Astrocyte of the cerebellum (primary cell): Measurements from ENCODE around the gene TARS3.
A peak's percentile ranks its signal among the peaks of the same experiment; 100 is the strongest.

Source experiments
- DNase-seq: peaks from one replicate; pipeline ENCODE4 v3.0.0-alpha.2; 2011; ENCODE audit warnings: low read depth
- H3K4me3 ChIP-seq: 2 replicates; pipeline ENCODE4 v1.5.1; 2011; ENCODE audit warnings: mild to moderate bottlenecking, low read depth, low read length, moderate library complexity
- CTCF ChIP-seq: IDR thresholded peaks from 2 replicates; pipeline ENCODE4 v1.5.1; 2012; ENCODE audit warnings: low read length, low read depth, moderate library complexity, mild to moderate bottlenecking; ENCODE audit errors: missing control alignments
- in situ Hi-C: cut with HindIII; loops from 2 replicates; pipeline ENCODE4 v1.10.0; 2017; ENCODE audit warnings: low sequenced_read_pairs

The TARS3 gene

GRCh38 chr15:101652098-101652785 lies 72.0 kb downstream of the TARS3 start, which contains the start of gene TM2D3:
TM2D3 (minus strand) TSS chr15:101652381; CDS start chr15:101652361, 20 bp downstream.
- in situ Hi-C loops, result loop anchor here (5.0 kb wide), 1 partner anchor 355 kb away; the partner anchor contains the start of gene SNRPA1

GRCh38 chr15:101651554-101652097 lies 72.6 kb downstream of the TARS3 start:
- DNase-seq, result no peak
- H3K4me3 ChIP-seq, result peak overlapping the region; percentile 71
- in situ Hi-C loops, result loop anchor here (5.0 kb wide), 1 partner anchor 354 kb away; the partner anchor contains the start of gene SNRPA1
- no peak for TF ChIP-seq CTCF

More at GRCh38 chr15:101652098-101652785, 72.0 kb downstream of the TARS3 start, which contains the start of gene TM2D3:
- peak; percentile 71 for DNase-seq
- peak; percentile 86 for TF ChIP-seq CTCF
- peak within 1 kb of the TSS; percentile 71 for H3K4me3 ChIP-seq

GRCh38 chr15:101650145-101650544 lies 74.1 kb downstream of the TARS3 start:
- in situ Hi-C loops, result loop anchor here (5.0 kb wide), 1 partner anchor 353 kb away; the partner anchor contains the start of gene SNRPA1
- H3K4me3 ChIP-seq, result no peak overlapping the region
- no peak for DNase-seq
- TF ChIP-seq CTCF, result no peak

GRCh38 chr15:101648356-101648755 lies 75.9 kb downstream of the TARS3 start:
- H3K4me3 ChIP-seq, result no peak overlapping the region
- no peak for TF ChIP-seq CTCF
- DNase-seq, result no peak
- in situ Hi-C loops, result no loop called here

- no peak overlapping the region for H3K4me3 ChIP-seq
- in situ Hi-C loops, result no loop called here
- no peak for DNase-seq
- no peak for TF ChIP-seq CTCF
These were observed 77.0 kb downstream of the TARS3 start for GRCh38 chr15:101647251-101647650.

GRCh38 chr15:101646672-101647071 lies 77.6 kb downstream of the TARS3 start:
- H3K4me3 ChIP-seq, result no peak overlapping the region
- no peak for DNase-seq
- TF ChIP-seq CTCF, result no peak
- in situ Hi-C loops, result no loop called here
